ENCODE data around the gene SSB. TPM values are rescaled to one million over a fixed set of nuclear protein-coding genes. Genes with fewer than 3 reads are reported as not detected.
A peak's percentile ranks its signal among the peaks of the same experiment; 100 is the strongest.

The SSB gene
- total and polyA plus RNA-seq, 9 donors = 76.4 to 128 (median 115) TPM

DNA sequence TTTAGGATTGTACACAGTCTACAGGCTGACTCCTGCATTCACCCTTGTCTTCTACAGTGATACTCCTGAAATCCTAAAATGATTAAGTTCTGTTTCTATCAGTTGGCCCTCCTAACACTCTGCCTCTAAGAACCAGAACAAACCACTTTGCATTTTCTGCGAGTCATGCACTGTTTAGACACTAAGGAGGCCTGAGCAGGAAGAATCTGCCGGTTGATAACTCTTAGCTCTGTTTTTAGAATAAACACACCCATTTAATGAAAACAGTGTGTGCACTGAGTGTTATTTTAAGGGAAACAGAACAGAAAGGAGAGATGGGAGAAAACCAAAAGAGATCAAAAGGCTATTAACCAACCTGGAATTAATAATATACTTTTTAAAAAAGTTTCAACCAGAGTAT is 22.9 kb upstream of the SSB start:
- H3K4me3 ChIP-seq (ENCODE audit: low read length) = no peak overlapping the region
- no peaks in the 10 kb centered on the region for H3K9me3 ChIP-seq (replicated peaks; ENCODE audit: control insufficient read depth, low read depth, low read length)
- H3K27ac ChIP-seq (ENCODE audit: low read length) = no peak overlapping the region
- WGBS (ENCODE audit: insufficient coverage) = no CpG with 5 or more reads among the region's 2 CpGs
- DNase-seq = peak; percentile 51
- no peaks in the 10 kb centered on the region for H3K36me3 ChIP-seq (ENCODE audit: control insufficient read depth, insufficient read depth, low read length)
- no peaks in the 10 kb centered on the region for H3K4me1 ChIP-seq (ENCODE audit: control insufficient read depth, insufficient read depth, low read length)
- no peaks in the 10 kb centered on the region for H3K27me3 ChIP-seq (ENCODE audit: control insufficient read depth, insufficient read depth, low read length)

- no peak for DNase-seq
- H3K4me1 ChIP-seq (ENCODE audit: control insufficient read depth, insufficient read depth, low read length) = no peaks in the 10 kb centered on the region
- H3K36me3 ChIP-seq (ENCODE audit: control insufficient read depth, insufficient read depth, low read length) = no peaks in the 10 kb centered on the region
- H3K27me3 ChIP-seq (ENCODE audit: control insufficient read depth, insufficient read depth, low read length) = no peaks in the 10 kb centered on the region
- no peaks in the 10 kb centered on the region for H3K9me3 ChIP-seq (replicated peaks; ENCODE audit: control insufficient read depth, low read depth, low read length)
- WGBS (ENCODE audit: insufficient coverage) = no CpG with 5 or more reads among the region's 2 CpGs
- H3K4me3 ChIP-seq (ENCODE audit: low read length) = no peak overlapping the region
- H3K27ac ChIP-seq (ENCODE audit: low read length) = no peak overlapping the region
These were observed 22.4 kb upstream of the SSB start for GRCh38 chr2:169776252-169776761.

- WGBS (ENCODE audit: insufficient coverage) = no CpG with 5 or more reads among the region's 3 CpGs
- H3K36me3 ChIP-seq (ENCODE audit: control insufficient read depth, insufficient read depth, low read length) = no peaks in the 10 kb centered on the region
- no peaks in the 10 kb centered on the region for H3K27me3 ChIP-seq (ENCODE audit: control insufficient read depth, insufficient read depth, low read length)
- H3K27ac ChIP-seq (ENCODE audit: low read length) = no peak overlapping the region
- no peaks in the 10 kb centered on the region for H3K9me3 ChIP-seq (replicated peaks; ENCODE audit: control insufficient read depth, low read depth, low read length)
- no peaks in the 10 kb centered on the region for H3K4me1 ChIP-seq (ENCODE audit: control insufficient read depth, insufficient read depth, low read length)
- no peak for DNase-seq
- no peak overlapping the region for H3K4me3 ChIP-seq (ENCODE audit: low read length)
These were observed 20.2 kb upstream of the SSB start for GRCh38 chr2:169778446-169778845.

- Histone ChIP-seq H3K4me1 (ENCODE audit: control insufficient read depth, insufficient read depth, low read length) (no peaks in the 10 kb centered on the region), H3K4me3 (ENCODE audit: low read length) (no peak overlapping the region), H3K27me3 (ENCODE audit: control insufficient read depth, insufficient read depth, low read length) (no peaks in the 10 kb centered on the region), H3K9me3 (replicated peaks; ENCODE audit: control insufficient read depth, low read depth, low read length) (no peaks in the 10 kb centered on the region), H3K36me3 (ENCODE audit: control insufficient read depth, insufficient read depth, low read length) (no peaks in the 10 kb centered on the region), H3K27ac (ENCODE audit: low read length) (no peak overlapping the region)
- DNase-seq = no peak
- WGBS (ENCODE audit: insufficient coverage) = no CpG with 5 or more reads among the region's 4 CpGs
These were observed 17.2 kb upstream of the SSB start for GRCh38 chr2:169781249-169782013.

DNA sequence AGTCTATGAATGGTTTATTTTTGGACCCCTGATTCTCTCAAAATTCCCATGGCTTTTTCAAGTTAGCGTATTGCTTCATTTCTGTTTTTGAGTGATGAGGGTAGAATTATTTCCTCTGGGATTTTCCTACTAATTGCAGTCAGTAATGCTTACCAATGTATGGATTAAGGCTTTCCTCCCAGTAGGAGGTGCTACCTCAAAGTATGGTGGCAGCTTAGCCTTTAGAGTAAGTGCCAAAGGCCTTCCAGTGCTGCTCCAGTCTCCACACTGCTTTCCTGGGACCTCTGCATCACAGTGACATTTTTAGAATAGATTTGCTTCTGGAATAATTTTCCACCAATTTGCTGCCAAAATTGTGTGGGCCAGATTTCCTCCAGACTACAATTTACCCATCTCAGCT is 16.2 kb upstream of the SSB start:
- H3K4me3 ChIP-seq (ENCODE audit: low read length) = no peak overlapping the region
- no peaks in the 10 kb centered on the region for H3K4me1 ChIP-seq (ENCODE audit: control insufficient read depth, insufficient read depth, low read length)
- H3K27me3 ChIP-seq (ENCODE audit: control insufficient read depth, insufficient read depth, low read length) = no peaks in the 10 kb centered on the region
- H3K9me3 ChIP-seq (replicated peaks; ENCODE audit: control insufficient read depth, low read depth, low read length) = no peaks in the 10 kb centered on the region
- H3K27ac ChIP-seq (ENCODE audit: low read length) = no peak overlapping the region
- no CpG with 5 or more reads among the region's 1 CpG for WGBS (ENCODE audit: insufficient coverage)
- no peaks in the 10 kb centered on the region for H3K36me3 ChIP-seq (ENCODE audit: control insufficient read depth, insufficient read depth, low read length)
- no peak for DNase-seq

DNA sequence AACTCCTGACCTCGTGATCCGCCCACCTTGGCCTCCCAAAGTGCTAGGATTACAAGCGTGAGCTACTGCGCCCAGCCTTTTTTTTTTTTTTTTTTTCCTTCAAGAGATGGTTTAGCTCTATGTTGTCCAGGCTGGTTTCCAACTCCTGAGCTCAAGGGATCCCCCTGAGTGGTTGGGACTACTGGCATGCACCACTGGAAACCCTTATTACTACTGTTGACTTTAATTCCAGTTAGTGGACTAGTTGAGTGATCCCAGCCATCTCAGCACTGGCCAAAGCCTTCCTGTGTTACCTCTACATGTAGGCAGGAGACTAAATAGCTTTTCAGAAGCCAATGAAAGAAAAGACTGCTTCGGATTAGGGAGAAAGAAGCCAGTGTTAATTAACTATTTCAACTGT is 8.1 kb upstream of the SSB start:
- Histone ChIP-seq H3K36me3 (ENCODE audit: control insufficient read depth, insufficient read depth, low read length) (no peaks in the 10 kb centered on the region), H3K27me3 (ENCODE audit: control insufficient read depth, insufficient read depth, low read length) (no peaks in the 10 kb centered on the region), H3K4me1 (ENCODE audit: control insufficient read depth, insufficient read depth, low read length) (no peaks in the 10 kb centered on the region), H3K4me3 (ENCODE audit: low read length) (no peak overlapping the region), H3K27ac (ENCODE audit: low read length) (no peak overlapping the region), H3K9me3 (replicated peaks; ENCODE audit: control insufficient read depth, low read depth, low read length) (no peaks in the 10 kb centered on the region)
- no CpG with 5 or more reads among the region's 5 CpGs for WGBS (ENCODE audit: insufficient coverage)
- no peak for DNase-seq

DNA sequence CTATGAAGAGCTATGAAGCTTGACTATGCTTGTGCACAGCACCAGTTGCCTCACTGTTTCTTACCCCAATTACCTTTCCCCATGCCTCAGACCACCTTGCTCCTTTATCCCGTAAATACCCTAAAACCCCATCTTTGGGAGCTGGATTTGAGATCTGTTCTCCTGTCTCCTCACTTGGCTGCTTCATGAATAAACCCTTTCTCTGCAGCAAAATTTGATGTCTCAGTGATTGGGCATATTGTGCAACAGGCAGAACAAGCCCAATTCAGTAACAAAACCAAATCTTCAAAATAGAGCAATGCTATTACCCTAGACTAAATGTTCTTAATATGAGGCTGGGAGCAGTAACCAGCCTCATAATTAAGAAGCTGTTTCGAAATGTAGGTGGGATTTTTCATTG is 3.5 kb upstream of the SSB start:
- no peaks in the 10 kb centered on the region for H3K9me3 ChIP-seq (replicated peaks; ENCODE audit: control insufficient read depth, low read depth, low read length)
- no peak overlapping the region for H3K4me3 ChIP-seq (ENCODE audit: low read length)
- no peak for DNase-seq
- no CpG with 5 or more reads among the region's 2 CpGs for WGBS (ENCODE audit: insufficient coverage)
- H3K27me3 ChIP-seq (ENCODE audit: control insufficient read depth, insufficient read depth, low read length) = no peaks in the 10 kb centered on the region
- H3K36me3 ChIP-seq (ENCODE audit: control insufficient read depth, insufficient read depth, low read length) = no peaks in the 10 kb centered on the region
- H3K4me1 ChIP-seq (ENCODE audit: control insufficient read depth, insufficient read depth, low read length) = peaks cover 6% of the 10 kb centered on the region
- no peak overlapping the region for H3K27ac ChIP-seq (ENCODE audit: low read length)

- no peaks in the 10 kb centered on the region for H3K27me3 ChIP-seq (ENCODE audit: control insufficient read depth, insufficient read depth, low read length)
- peaks cover 7% of the 10 kb centered on the region for H3K4me1 ChIP-seq (ENCODE audit: control insufficient read depth, insufficient read depth, low read length)
- peak; percentile 25 for DNase-seq
- H3K36me3 ChIP-seq (ENCODE audit: control insufficient read depth, insufficient read depth, low read length) = peaks cover 1% of the 10 kb centered on the region
- no peak overlapping the region for H3K27ac ChIP-seq (ENCODE audit: low read length)
- H3K9me3 ChIP-seq (replicated peaks; ENCODE audit: control insufficient read depth, low read depth, low read length) = no peaks in the 10 kb centered on the region
- 64% methylated on average over 3 of the region's 6 CpGs for WGBS (ENCODE audit: insufficient coverage)
- H3K4me3 ChIP-seq (ENCODE audit: low read length) = no peak overlapping the region
These were observed 2.2 kb upstream of the SSB start for GRCh38 chr2:169796441-169796840.

DNA sequence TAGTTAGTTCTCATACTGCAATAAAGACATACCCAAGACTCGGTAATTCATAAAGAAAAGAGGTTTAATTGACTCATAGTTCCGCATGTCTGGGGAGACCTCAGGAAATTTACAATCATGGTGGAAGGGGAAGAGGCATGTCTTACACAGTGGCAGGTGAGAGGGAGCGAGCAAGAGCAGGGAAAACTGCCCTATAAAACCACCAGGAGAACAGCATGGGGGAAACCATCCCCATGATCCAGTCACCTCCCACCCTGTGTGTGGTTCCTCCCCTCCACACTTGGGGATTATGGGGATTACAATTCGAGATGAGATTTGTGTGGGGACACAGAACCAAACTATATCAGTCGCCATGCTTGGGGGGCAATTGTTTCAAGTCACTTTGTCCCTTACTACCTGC is 1.1 kb upstream of the SSB start:
- Histone ChIP-seq H3K36me3 (ENCODE audit: control insufficient read depth, insufficient read depth, low read length) (peaks cover 7% of the 10 kb centered on the region), H3K27me3 (ENCODE audit: control insufficient read depth, insufficient read depth, low read length) (no peaks in the 10 kb centered on the region), H3K4me1 (ENCODE audit: control insufficient read depth, insufficient read depth, low read length) (peaks cover 7% of the 10 kb centered on the region), H3K27ac (ENCODE audit: low read length) (no peak overlapping the region), H3K9me3 (replicated peaks; ENCODE audit: control insufficient read depth, low read depth, low read length) (no peaks in the 10 kb centered on the region), H3K4me3 (ENCODE audit: low read length) (no peak overlapping the region)
- no CpG with 5 or more reads among the region's 5 CpGs for WGBS (ENCODE audit: insufficient coverage)
- DNase-seq = no peak

- no peak for DNase-seq
- no peaks in the 10 kb centered on the region for H3K9me3 ChIP-seq (replicated peaks; ENCODE audit: control insufficient read depth, low read depth, low read length)
- H3K36me3 ChIP-seq (ENCODE audit: control insufficient read depth, insufficient read depth, low read length) = peaks cover 11% of the 10 kb centered on the region
- H3K27ac ChIP-seq (ENCODE audit: low read length) = peak overlapping the region; percentile 94
- peak overlapping the region; percentile 85 for H3K4me3 ChIP-seq (ENCODE audit: low read length)
- peaks cover 7% of the 10 kb centered on the region for H3K4me1 ChIP-seq (ENCODE audit: control insufficient read depth, insufficient read depth, low read length)
- H3K27me3 ChIP-seq (ENCODE audit: control insufficient read depth, insufficient read depth, low read length) = no peaks in the 10 kb centered on the region
- no CpG with 5 or more reads among the region's 4 CpGs for WGBS (ENCODE audit: insufficient coverage)
These were observed 314 bp upstream of the SSB start for GRCh38 chr2:169798397-169798717.

DNA sequence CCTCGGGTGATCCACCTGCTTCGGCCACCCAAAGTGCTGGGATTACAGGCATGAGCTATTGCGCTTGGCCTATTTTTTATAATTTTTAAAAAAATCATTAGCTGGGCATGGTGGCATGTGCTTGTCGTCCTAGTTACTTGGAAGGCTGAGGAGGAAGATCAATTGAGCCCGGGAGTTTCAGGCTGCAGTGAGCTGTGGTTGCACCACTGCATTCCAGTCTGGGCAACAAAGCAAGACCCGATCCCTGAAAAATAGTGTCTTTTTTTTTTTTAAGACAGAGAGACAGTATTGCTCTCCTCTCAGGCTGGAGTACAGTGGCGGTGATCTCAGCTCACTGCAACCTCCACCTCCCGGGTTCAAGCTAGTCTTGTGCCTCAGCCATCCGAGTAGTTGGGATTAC is 4.8 kb downstream of the SSB start:
- DNase-seq = no peak
- peaks cover 27% of the 10 kb centered on the region for H3K36me3 ChIP-seq (ENCODE audit: control insufficient read depth, insufficient read depth, low read length)
- WGBS (ENCODE audit: insufficient coverage) = 94% methylated on average over 7 of the region's 9 CpGs
- H3K27me3 ChIP-seq (ENCODE audit: control insufficient read depth, insufficient read depth, low read length) = no peaks in the 10 kb centered on the region
- H3K27ac ChIP-seq (ENCODE audit: low read length) = no peak overlapping the region
- peaks cover 7% of the 10 kb centered on the region for H3K4me1 ChIP-seq (ENCODE audit: control insufficient read depth, insufficient read depth, low read length)
- H3K9me3 ChIP-seq (replicated peaks; ENCODE audit: control insufficient read depth, low read depth, low read length) = no peaks in the 10 kb centered on the region
- no peak overlapping the region for H3K4me3 ChIP-seq (ENCODE audit: low read length)

All from muscle of leg (tissue), 11 donors.